Measurements from ENCODE around the gene FRY. TPM values are rescaled to one million over a fixed set of nuclear protein-coding genes. Genes with fewer than 3 reads are reported as not detected.

The FRY gene
- total and polyA plus RNA-seq, 2 of the 13 experiments (the other 11 are each of a cell fraction or from before 2014, with no cell fraction given) = 8.2 to 13.1 TPM

GRCh38 chr13:32320528-32320927 lies 289.0 kb downstream of the FRY start (continued):
- TF ChIP-seq ZHX2 (IDR thresholded peaks at IDR 0.05; ENCODE audit: low read depth) = no peak
- TF ChIP-seq ZHX2 (CRISPR knock-in tag; IDR thresholded peaks at IDR 0.05; ENCODE audit: borderline replicate concordance) = no peak
- TF ChIP-seq ZNF44 (CRISPR knock-in tag; IDR thresholded peaks at IDR 0.05) = no peak
- no peak for TF ChIP-seq MZF1 (CRISPR knock-in tag; IDR thresholded peaks at IDR 0.05; ENCODE audit: borderline replicate concordance)
- TF ChIP-seq SMARCE1 (IDR thresholded peaks at IDR 0.05; ENCODE audit: borderline replicate concordance) = no peak
- TF ChIP-seq HOXA7 (CRISPR knock-in tag; IDR thresholded peaks at IDR 0.05) = no peak
- TF ChIP-seq ZNF414 (CRISPR knock-in tag; IDR thresholded peaks at IDR 0.05) = no peak
- no peak for TF ChIP-seq AHDC1 (CRISPR knock-in tag; IDR thresholded peaks at IDR 0.05; ENCODE audit: borderline replicate concordance)
- TF ChIP-seq EEA1 (CRISPR knock-in tag; IDR thresholded peaks at IDR 0.05; ENCODE audit: borderline replicate concordance) = no peak
- peak; percentile 54; the same call in 1 of the 2 replicates for TF ChIP-seq FOXA1 (IDR thresholded peaks at IDR 0.05)
- peak; percentile 53; the same call in 1 of the 2 replicates for TF ChIP-seq FOXA1 (CRISPR knock-in tag; IDR thresholded peaks at IDR 0.05)
- no peak for TF ChIP-seq ZNF20 (CRISPR knock-in tag; IDR thresholded peaks at IDR 0.05)
- TF ChIP-seq ZNF543 (CRISPR knock-in tag; IDR thresholded peaks at IDR 0.05) = no peak
- TF ChIP-seq TP53 (CRISPR knock-in tag; conservative IDR thresholded peaks at IDR 0.05) = no peak
- no peak for TF ChIP-seq SOX13 (IDR thresholded peaks at IDR 0.05)
- TF ChIP-seq SOX13 (CRISPR knock-in tag; conservative IDR thresholded peaks at IDR 0.05 in 1 of 2, IDR thresholded peaks at IDR 0.05 in 1 of 2) = peak in 1 of 2 experiments; percentile 13; a peak in 1 of 4 replicates
- no peak for TF ChIP-seq SIN3B (IDR thresholded peaks at IDR 0.05; ENCODE audit: low read length)
- TF ChIP-seq ATAD3A (CRISPR knock-in tag; IDR thresholded peaks at IDR 0.05) = no peak
- no peak for TF ChIP-seq NFIC (IDR thresholded peaks at IDR 0.05; ENCODE audit: low read length)
- TF ChIP-seq FOXA3 (CRISPR knock-in tag; IDR thresholded peaks at IDR 0.05) = peak; percentile 69

All from HepG2 (cell line).